ENCODE measurements around the gene LCE1E. TPM values are rescaled to one million over a fixed set of nuclear protein-coding genes. Genes with fewer than 3 reads are reported as not detected.

Gene LCE1E
- total RNA-seq, 2 experiments from 2014 or later: not detected

- H3K27me3 Mint-ChIP-seq: peaks cover under 1% of the 10 kb centered on the region
- POLR2A ChIA-PET: no interaction called here
- H3K9me3 Mint-ChIP-seq: no peaks in the 10 kb centered on the region
- CTCF ChIA-PET: no interaction called here
- H3K4me3 Mint-ChIP-seq: no peak overlapping the region
- no peak overlapping the region for H3K27ac Mint-ChIP-seq
- no peaks in the 10 kb centered on the region for H3K4me1 Mint-ChIP-seq
- no peak for DNase-seq
- H3K36me3 Mint-ChIP-seq (ENCODE audit: low read depth): no peaks in the 10 kb centered on the region
These were observed 26.4 kb upstream of the LCE1E start for GRCh38 chr1:152759453-152760173.

DNA sequence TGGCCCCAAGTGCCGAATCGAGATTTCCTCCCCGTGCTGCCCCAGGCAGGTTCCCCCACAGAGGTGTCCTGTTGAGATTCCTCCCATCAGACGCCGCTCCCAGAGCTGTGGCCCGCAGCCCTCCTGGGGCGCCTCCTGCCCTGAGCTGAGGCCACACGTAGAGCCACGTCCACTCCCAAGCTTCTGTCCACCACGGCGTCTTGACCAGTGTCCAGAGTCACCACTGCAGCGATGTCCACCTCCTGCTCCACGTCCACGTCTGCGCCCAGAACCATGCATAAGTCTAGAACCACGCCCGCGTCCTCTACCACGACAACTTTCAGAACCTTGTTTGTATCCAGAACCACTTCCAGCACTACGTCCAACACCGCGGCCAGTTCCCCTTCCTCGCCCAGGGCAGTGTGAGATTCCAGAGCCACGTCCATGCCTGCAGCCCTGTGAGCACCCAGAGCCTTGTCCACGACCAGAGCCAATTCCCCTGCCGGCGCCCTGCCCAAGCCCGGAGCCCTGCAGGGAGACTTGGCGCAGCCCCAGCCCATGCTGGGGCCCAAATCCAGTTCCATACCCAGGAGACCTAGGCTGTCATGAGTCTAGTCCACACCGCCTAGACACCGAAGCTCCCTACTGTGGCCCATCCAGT, 25.4 kb upstream of the LCE1E start:
- no peaks in the 10 kb centered on the region for H3K4me1 Mint-ChIP-seq
- no peak overlapping the region for H3K4me3 Mint-ChIP-seq
- no peak for DNase-seq
- CTCF ChIA-PET: no interaction called here
- H3K36me3 Mint-ChIP-seq (ENCODE audit: low read depth): no peaks in the 10 kb centered on the region
- POLR2A ChIA-PET: no interaction called here
- no peak overlapping the region for H3K27ac Mint-ChIP-seq
- H3K27me3 Mint-ChIP-seq: no peaks in the 10 kb centered on the region
- no peaks in the 10 kb centered on the region for H3K9me3 Mint-ChIP-seq

GRCh38 chr1:152761609-152762213, 24.3 kb upstream of the LCE1E start:
- no peak overlapping the region for H3K4me3 Mint-ChIP-seq
- no peaks in the 10 kb centered on the region for H3K27me3 Mint-ChIP-seq
- no peaks in the 10 kb centered on the region for H3K4me1 Mint-ChIP-seq
- no peaks in the 10 kb centered on the region for H3K36me3 Mint-ChIP-seq (ENCODE audit: low read depth)
- ChIA-PET CTCF (no interaction called here), POLR2A (no interaction called here)
- H3K9me3 Mint-ChIP-seq: no peaks in the 10 kb centered on the region
- DNase-seq: no peak
- H3K27ac Mint-ChIP-seq: no peak overlapping the region

- CTCF ChIA-PET: no interaction called here
These were observed 17.1 kb upstream of the LCE1E start for GRCh38 chr1:152768847-152769533.

DNA sequence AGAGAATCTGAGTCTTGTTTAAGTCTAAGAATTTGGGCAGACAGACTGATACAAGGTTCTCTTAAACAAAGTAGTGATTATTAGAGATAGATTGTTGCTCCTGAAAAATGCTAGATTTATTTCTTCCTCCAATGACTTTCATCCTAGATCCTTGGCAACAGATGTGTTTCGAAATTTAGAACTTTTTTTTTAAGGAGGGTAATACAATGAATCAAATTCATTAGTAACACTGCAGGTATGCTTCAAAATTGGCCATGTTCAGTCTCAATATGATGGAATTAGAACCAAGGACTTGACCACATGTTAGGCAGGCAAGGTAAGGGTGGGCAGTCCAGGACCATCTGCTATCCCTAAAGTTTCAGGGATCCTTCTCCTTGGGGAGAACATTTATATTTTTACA, 15.6 kb upstream of the LCE1E start:
- Mint-ChIP-seq H3K36me3 (ENCODE audit: low read depth) (no peaks in the 10 kb centered on the region), H3K4me3 (no peak overlapping the region)
- CTCF ChIA-PET: no interaction called here

More at GRCh38 chr1:152768847-152769533, 17.1 kb upstream of the LCE1E start:
- POLR2A ChIA-PET: no interaction called here
- no peak overlapping the region for H3K4me3 Mint-ChIP-seq
- no peak overlapping the region for H3K27ac Mint-ChIP-seq
- no peak for DNase-seq
- no peaks in the 10 kb centered on the region for H3K36me3 Mint-ChIP-seq (ENCODE audit: low read depth)
- H3K4me1 Mint-ChIP-seq: no peaks in the 10 kb centered on the region
- peaks cover 5% of the 10 kb centered on the region for H3K27me3 Mint-ChIP-seq
- no peaks in the 10 kb centered on the region for H3K9me3 Mint-ChIP-seq

GRCh38 chr1:152774875-152775274, 11.2 kb upstream of the LCE1E start, which contains the start of gene LCE1F:
LCE1F (plus strand) TSS chr1:152775140; CDS start chr1:152776372, 1,232 bp downstream.
- Mint-ChIP-seq H3K9me3 (no peaks in the 10 kb centered on the region), H3K36me3 (ENCODE audit: low read depth) (no peaks in the 10 kb centered on the region), H3K27me3 (peaks cover 6% of the 10 kb centered on the region), H3K4me3 (no peak within 1 kb of the TSS), H3K4me1 (no peaks in the 10 kb centered on the region), H3K27ac (no peak within 1 kb of the TSS)
- ChIA-PET POLR2A (no interaction called here), CTCF (no interaction called here)
- DNase-seq: no peak

More for the DNA sequence above, 15.6 kb upstream of the LCE1E start:
- Mint-ChIP-seq H3K4me1 (no peaks in the 10 kb centered on the region), H3K27me3 (peaks cover 6% of the 10 kb centered on the region), H3K9me3 (no peaks in the 10 kb centered on the region), H3K27ac (no peak overlapping the region)
- POLR2A ChIA-PET: no interaction called here
- DNase-seq: no peak

DNA sequence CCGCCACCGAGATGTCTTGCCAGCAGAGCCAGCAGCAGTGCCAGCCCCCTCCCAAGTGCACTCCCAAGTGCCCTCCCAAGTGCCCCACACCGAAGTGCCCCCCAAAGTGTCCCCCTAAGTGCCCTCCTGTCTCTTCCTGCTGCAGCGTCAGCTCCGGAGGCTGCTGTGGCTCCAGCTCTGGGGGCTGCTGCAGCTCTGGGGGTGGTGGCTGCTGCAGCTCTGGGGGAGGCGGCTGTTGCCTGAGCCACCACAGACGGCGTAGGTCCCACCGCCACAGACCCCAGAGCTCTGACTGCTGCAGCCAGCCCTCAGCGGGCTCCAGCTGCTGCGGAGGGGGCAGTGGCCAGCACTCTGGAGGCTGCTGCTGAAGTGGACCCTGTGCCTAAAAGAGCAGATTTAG, 9.7 kb upstream of the LCE1E start:
- no peaks in the 10 kb centered on the region for H3K4me1 Mint-ChIP-seq
- no peaks in the 10 kb centered on the region for H3K9me3 Mint-ChIP-seq
- ChIA-PET CTCF (no interaction called here), POLR2A (no interaction called here)
- no peak overlapping the region for H3K27ac Mint-ChIP-seq
- H3K36me3 Mint-ChIP-seq (ENCODE audit: low read depth): no peaks in the 10 kb centered on the region
- H3K27me3 Mint-ChIP-seq: peaks cover 10% of the 10 kb centered on the region
- DNase-seq: no peak
- H3K4me3 Mint-ChIP-seq: no peak overlapping the region

- CTCF ChIA-PET: no interaction called here
- DNase-seq: no peak
- Mint-ChIP-seq H3K36me3 (ENCODE audit: low read depth) (no peaks in the 10 kb centered on the region), H3K27ac (no peak overlapping the region), H3K9me3 (no peaks in the 10 kb centered on the region), H3K4me3 (no peak overlapping the region), H3K27me3 (peaks cover 8% of the 10 kb centered on the region), H3K4me1 (no peaks in the 10 kb centered on the region)
- POLR2A ChIA-PET: no interaction called here
These were observed 8.4 kb upstream of the LCE1E start for GRCh38 chr1:152777510-152778137.

GRCh38 chr1:152783095-152783494, 3.0 kb upstream of the LCE1E start:
- H3K4me3 Mint-ChIP-seq: no peak overlapping the region
- ChIA-PET POLR2A (no interaction called here), CTCF (no interaction called here)
- H3K27ac Mint-ChIP-seq: no peak overlapping the region
- no peaks in the 10 kb centered on the region for H3K9me3 Mint-ChIP-seq
- peaks cover 15% of the 10 kb centered on the region for H3K27me3 Mint-ChIP-seq
- no peak for DNase-seq
- no peaks in the 10 kb centered on the region for H3K4me1 Mint-ChIP-seq
- H3K36me3 Mint-ChIP-seq (ENCODE audit: low read depth): no peaks in the 10 kb centered on the region

- no peaks in the 10 kb centered on the region for H3K36me3 Mint-ChIP-seq (ENCODE audit: low read depth)
- no peak overlapping the region for H3K4me3 Mint-ChIP-seq
- no peaks in the 10 kb centered on the region for H3K9me3 Mint-ChIP-seq
- no peak overlapping the region for H3K27ac Mint-ChIP-seq
- H3K4me1 Mint-ChIP-seq: no peaks in the 10 kb centered on the region
- ChIA-PET POLR2A (no interaction called here), CTCF (no interaction called here)
- DNase-seq: no peak
- H3K27me3 Mint-ChIP-seq: peaks cover 12% of the 10 kb centered on the region
These were observed 9.6 kb downstream of the LCE1E start for GRCh38 chr1:152795686-152796085.

GRCh38 chr1:152796421-152796820, 10.4 kb downstream of the LCE1E start, which contains the start of gene LCE1D:
LCE1D (plus strand) TSS chr1:152796721; CDS start chr1:152797795, 1,074 bp downstream.
- Mint-ChIP-seq H3K4me3 (no peak within 1 kb of the TSS), H3K27ac (no peak within 1 kb of the TSS), H3K4me1 (no peaks in the 10 kb centered on the region), H3K27me3 (peaks cover 18% of the 10 kb centered on the region), H3K36me3 (ENCODE audit: low read depth) (no peaks in the 10 kb centered on the region), H3K9me3 (no peaks in the 10 kb centered on the region)
- DNase-seq: no peak
- ChIA-PET CTCF (no interaction called here), POLR2A (no interaction called here)

- POLR2A ChIA-PET: no interaction called here
- H3K27ac Mint-ChIP-seq: no peak overlapping the region
These were observed 15.3 kb downstream of the LCE1E start for GRCh38 chr1:152801333-152801732.

DNA sequence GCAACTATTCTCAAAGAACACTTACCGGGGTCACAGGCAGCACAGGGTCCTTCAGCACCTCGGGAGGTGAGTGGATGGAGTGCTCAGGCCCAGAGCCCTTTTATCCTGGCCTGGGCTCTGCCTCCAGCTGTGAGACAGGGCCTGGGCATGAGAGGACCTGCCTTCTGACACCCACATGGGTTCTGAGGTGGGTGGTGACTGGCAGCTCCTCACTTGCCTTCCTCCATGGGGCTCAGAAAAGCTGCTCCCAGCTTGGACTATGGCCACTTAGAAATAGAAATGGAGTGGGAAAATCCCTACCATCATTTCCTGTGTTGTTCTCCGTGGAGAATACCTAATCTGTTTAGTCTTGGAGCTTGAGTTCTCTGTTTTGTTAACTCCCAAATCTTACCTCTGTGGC, 20.5 kb downstream of the LCE1E start, which contains the start of gene LCE1C:
TSS of gene LCE1C (minus strand) at position 76 of the 400 bp plus-strand sequence. CDS start 1,173 bp downstream, outside the sequence.
- H3K4me1 Mint-ChIP-seq: no peaks in the 10 kb centered on the region
- DNase-seq: no peak
- H3K27me3 Mint-ChIP-seq: peaks cover 7% of the 10 kb centered on the region
- ChIA-PET POLR2A (no interaction called here), CTCF (no interaction called here)
- no peaks in the 10 kb centered on the region for H3K9me3 Mint-ChIP-seq
- no peak within 1 kb of the TSS for H3K27ac Mint-ChIP-seq
- no peaks in the 10 kb centered on the region for H3K36me3 Mint-ChIP-seq (ENCODE audit: low read depth)
- no peak within 1 kb of the TSS for H3K4me3 Mint-ChIP-seq

More at GRCh38 chr1:152801333-152801732, 15.3 kb downstream of the LCE1E start:
- no peaks in the 10 kb centered on the region for H3K4me1 Mint-ChIP-seq
- H3K9me3 Mint-ChIP-seq: no peaks in the 10 kb centered on the region
- peaks cover 17% of the 10 kb centered on the region for H3K27me3 Mint-ChIP-seq
- CTCF ChIA-PET: no interaction called here
- no peaks in the 10 kb centered on the region for H3K36me3 Mint-ChIP-seq (ENCODE audit: low read depth)
- no peak overlapping the region for H3K4me3 Mint-ChIP-seq
- no peak for DNase-seq
